ENCODE results near the gene OR10G6. TPM values are rescaled to one million over a fixed set of nuclear protein-coding genes. Genes with fewer than 3 reads are reported as not detected.

OR10G6 gene, protein sequence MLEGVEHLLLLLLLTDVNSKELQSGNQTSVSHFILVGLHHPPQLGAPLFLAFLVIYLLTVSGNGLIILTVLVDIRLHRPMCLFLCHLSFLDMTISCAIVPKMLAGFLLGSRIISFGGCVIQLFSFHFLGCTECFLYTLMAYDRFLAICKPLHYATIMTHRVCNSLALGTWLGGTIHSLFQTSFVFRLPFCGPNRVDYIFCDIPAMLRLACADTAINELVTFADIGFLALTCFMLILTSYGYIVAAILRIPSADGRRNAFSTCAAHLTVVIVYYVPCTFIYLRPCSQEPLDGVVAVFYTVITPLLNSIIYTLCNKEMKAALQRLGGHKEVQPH
- total RNA-seq = not detected

DNA sequence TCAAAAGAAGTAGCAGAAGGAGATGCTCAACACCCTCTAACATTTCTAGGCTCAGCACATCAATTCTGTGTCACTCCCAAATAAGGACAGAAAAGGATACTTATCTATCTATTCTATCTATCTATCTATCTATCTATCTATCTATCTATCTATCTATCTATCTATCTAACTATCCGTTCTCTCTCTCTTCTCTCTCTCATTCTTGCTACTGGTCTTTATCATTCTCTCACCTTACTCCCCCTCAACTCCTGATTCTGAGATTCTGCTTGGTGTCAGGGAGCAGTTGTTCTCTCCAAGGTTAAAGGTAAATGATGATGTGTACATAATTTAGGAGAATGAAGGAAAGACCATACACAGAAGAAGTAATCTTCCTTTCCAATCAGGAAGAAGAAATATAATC is at the start of gene OR10G6:
Gene OR10G6 (minus strand): TSS at position 43 of the 400 bp plus-strand sequence. CDS start 0 bp downstream, at position 43.

DNA sequence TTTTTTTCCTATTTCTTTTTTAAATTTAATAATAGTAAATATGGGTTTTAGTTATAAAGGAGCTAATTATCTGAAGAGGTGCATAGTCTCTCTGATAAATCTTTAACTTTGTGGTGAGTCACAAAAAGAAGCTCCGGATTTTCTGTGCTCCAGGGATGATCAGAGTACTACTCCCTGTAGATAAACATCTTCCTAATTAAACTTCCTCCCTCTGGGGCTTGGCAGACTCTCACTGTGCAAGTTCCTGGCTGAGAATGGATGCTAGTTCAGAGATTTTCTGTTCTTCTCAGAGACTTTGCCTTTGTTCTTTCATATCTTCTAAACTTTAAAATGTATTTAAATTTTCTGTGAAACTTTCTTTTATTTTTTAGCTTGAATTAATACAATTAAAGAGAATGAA is 46.3 kb upstream of the OR10G6 start, which contains the start of gene OR10G7:
Gene OR10G7 (minus strand): TSS at position 72 of the 400 bp plus-strand sequence. CDS start 2,324 bp downstream, outside the sequence.

DNA sequence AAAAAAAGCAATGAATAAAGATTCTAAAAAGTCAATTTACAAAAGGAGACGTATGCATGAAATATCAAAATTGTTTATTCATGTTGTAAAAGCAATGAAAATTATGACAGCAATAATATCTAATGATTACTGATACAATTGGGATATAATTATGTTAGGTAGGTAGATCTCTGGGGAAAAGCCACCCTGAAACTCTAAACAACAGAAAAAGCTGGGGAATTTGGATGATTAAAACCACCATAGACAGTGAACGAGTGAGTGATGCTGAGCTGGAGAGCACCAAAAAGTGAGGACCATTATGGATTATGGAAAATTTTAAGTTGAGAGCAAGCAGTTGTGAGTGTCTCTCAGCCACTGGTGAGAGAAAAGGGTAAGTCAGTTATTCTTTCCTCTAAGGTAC is 31.5 kb upstream of the OR10G6 start, which contains the start of gene OR10G8:
Gene OR10G8 (plus strand): TSS at position 301 of the 400 bp plus-strand sequence. CDS start 2,825 bp downstream, outside the sequence.

DNA sequence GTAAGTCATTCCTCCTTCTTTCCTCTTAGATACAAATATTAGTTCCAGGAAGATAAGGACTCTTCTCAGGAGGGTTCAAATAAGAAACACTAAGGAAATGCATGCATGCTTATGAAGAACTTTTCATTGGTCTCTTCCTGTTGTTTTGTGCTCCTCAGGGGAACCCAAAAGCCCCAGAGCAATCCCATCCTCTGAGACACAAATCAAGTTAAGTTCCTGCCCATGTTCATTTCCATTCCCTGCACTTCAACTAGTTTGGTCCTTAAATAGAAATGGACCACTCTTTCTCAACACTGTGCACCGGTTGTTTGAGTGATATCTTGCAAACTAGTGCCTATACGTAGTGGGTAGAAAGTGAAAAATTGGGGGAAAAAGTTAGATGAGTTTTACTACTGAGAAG is 17.7 kb upstream of the OR10G6 start, which contains the start of gene OR10G4:
Gene OR10G4 (plus strand): TSS at position 301 of the 400 bp plus-strand sequence. CDS start 2,578 bp downstream, outside the sequence.

DNA sequence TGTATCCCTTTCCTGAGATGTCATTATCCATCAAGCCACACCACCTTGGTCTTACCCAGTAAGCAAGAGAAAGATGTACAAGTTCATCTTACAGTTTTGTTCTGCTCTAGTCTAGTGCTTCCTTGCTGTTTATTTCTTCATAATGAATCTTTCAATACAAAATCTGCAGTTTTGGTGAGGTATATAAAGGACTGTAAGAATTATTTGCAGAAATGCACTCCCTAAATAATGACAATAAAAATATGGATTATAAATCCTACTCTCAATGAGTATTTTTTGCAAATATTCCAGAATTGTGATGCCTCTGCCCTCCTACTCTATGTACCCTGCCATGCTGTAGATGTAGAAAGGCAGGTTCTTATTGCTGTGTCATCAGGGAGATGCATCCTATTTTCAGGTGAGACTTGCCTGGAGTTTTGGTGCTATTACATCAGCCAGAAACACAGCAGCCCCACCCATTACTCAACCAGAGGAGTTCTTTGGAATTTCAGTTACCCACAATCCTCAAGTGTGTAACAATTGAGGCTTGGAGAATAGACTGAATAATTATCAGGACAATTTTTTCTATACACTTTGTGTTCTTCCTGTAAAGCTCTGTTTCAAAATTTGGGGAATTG is 17.1 kb downstream of the OR10G6 start, which contains the start of gene OR10S1:
Gene OR10S1 (minus strand): TSS at position 51 of the 617 bp plus-strand sequence. CDS start 117 bp downstream, outside the sequence.

Other genes with a start within 250 kb of the OR10G6 start
- not detected for gene OR6X1, start 240.6 kb downstream of the OR10G6 start, total RNA-seq
- gene OR6M1, start 188.8 kb downstream of the OR10G6 start, total RNA-seq = not detected
- not detected for gene TMEM225, start 109.5 kb downstream of the OR10G6 start, total RNA-seq
- gene OR8D4, start 93.0 kb downstream of the OR10G6 start, total RNA-seq = not detected
- not detected for gene OR4D5, start 55.5 kb downstream of the OR10G6 start, total RNA-seq
- gene OR6T1, start 51.3 kb downstream of the OR10G6 start, total RNA-seq = not detected
- not detected for gene OR10S1, start 17.4 kb downstream of the OR10G6 start, total RNA-seq
- not detected for gene OR10G4, start 17.8 kb upstream of the OR10G6 start, total RNA-seq
- not detected for gene OR10G9, start 27.9 kb upstream of the OR10G6 start, total RNA-seq
- not detected for gene OR10G8, start 31.6 kb upstream of the OR10G6 start, total RNA-seq
- gene OR10G7, start 46.2 kb upstream of the OR10G6 start, total RNA-seq = not detected
- 1 to 10 TPM; 6.5 to 6.8 TPM for gene VWA5A, start 120.3 kb upstream of the OR10G6 start, total RNA-seq
- not detected for gene OR10D3, start 188.2 kb upstream of the OR10G6 start, total RNA-seq
- gene OR8G1, start 245.9 kb upstream of the OR10G6 start, total RNA-seq = not detected

All from activated naive CD4-positive, alpha-beta T cell treated with anti-CD3 and anti-CD28 coated beads, Interleukin-2, amount 10 ng/mL, durations not matched to agents 5 hours and 36 hours (primary cell).